Mucosa of gallbladder (tissue), 1 donor: Measurements from ENCODE around the gene BPIFA1. TPM values are rescaled to one million over a fixed set of nuclear protein-coding genes. Genes with fewer than 3 reads are reported as not detected.

Source experiments
- DNase-seq: peaks from one replicate; pipeline ENCODE4 v3.0.0-alpha.2; 2020; ENCODE audit warnings: low spot score
- total RNA-seq: library from RNA; stranded (reverse); gene quantifications from one replicate; pipeline ENCODE4 v1.2.1, GENCODE V29; 2021
- donor health status: DM: no; HTN: no; CAD: no.

BPIFA1 gene
- total RNA-seq, result not detected

GRCh38 chr20:33235696-33236095 lies at the start of gene BPIFA1:
BPIFA1 (plus strand) TSS chr20:33235996; CDS start chr20:33237712, 1,716 bp downstream.
- no peak for DNase-seq

- no peak for DNase-seq
Measured at GRCh38 chr20:33187491-33187890, 48.3 kb upstream of the BPIFA1 start.

GRCh38 chr20:33188421-33188820 lies 47.4 kb upstream of the BPIFA1 start:
- DNase-seq, result no peak

GRCh38 chr20:33191484-33191883 lies 44.3 kb upstream of the BPIFA1 start:
- no peak for DNase-seq

- DNase-seq, result no peak
Measured at GRCh38 chr20:33191955-33192354, 43.8 kb upstream of the BPIFA1 start.

- no peak for DNase-seq
Measured at GRCh38 chr20:33192912-33193501, 42.8 kb upstream of the BPIFA1 start.

- no peak for DNase-seq
Measured at GRCh38 chr20:33199026-33199425, 36.8 kb upstream of the BPIFA1 start.

- no peak for DNase-seq
Measured at GRCh38 chr20:33202451-33202850, 33.3 kb upstream of the BPIFA1 start.

GRCh38 chr20:33203444-33203843 lies 32.4 kb upstream of the BPIFA1 start:
- no peak for DNase-seq

- peak; percentile 71 for DNase-seq
Measured at GRCh38 chr20:33209789-33210188, 26.0 kb upstream of the BPIFA1 start.

GRCh38 chr20:33210371-33210770 lies 25.4 kb upstream of the BPIFA1 start:
- DNase-seq, result no peak

GRCh38 chr20:33211817-33212424 lies 23.9 kb upstream of the BPIFA1 start:
- peak; percentile 42 for DNase-seq

- no peak for DNase-seq
Measured at GRCh38 chr20:33217052-33217451, 18.7 kb upstream of the BPIFA1 start, which contains the start of gene BPIFA3. BPIFA3 (plus strand) TSS chr20:33217352; CDS start chr20:33217537, 185 bp downstream.

- no peak for DNase-seq
Measured at GRCh38 chr20:33224399-33224798, 11.4 kb upstream of the BPIFA1 start.

GRCh38 chr20:33229843-33230242 lies 6.0 kb upstream of the BPIFA1 start:
- no peak for DNase-seq

GRCh38 chr20:33231237-33231636 lies 4.6 kb upstream of the BPIFA1 start:
- DNase-seq, result no peak

GRCh38 chr20:33232486-33233072 lies 3.2 kb upstream of the BPIFA1 start:
- DNase-seq, result no peak

GRCh38 chr20:33233129-33233774 lies 2.5 kb upstream of the BPIFA1 start:
- no peak for DNase-seq

GRCh38 chr20:33234050-33234449 lies 1.7 kb upstream of the BPIFA1 start:
- DNase-seq, result no peak

- DNase-seq, result no peak
Measured at GRCh38 chr20:33236351-33236750, 555 bp downstream of the BPIFA1 start.

GRCh38 chr20:33237989-33238388 lies 2.2 kb downstream of the BPIFA1 start:
- DNase-seq, result no peak

- DNase-seq, result no peak
Measured at GRCh38 chr20:33239418-33239817, 3.6 kb downstream of the BPIFA1 start.
